NK-92 (cell line): Measurements from ENCODE around the gene MBD3L4.
"Not testable (repeated sequence)": the region's sequence is repeated elsewhere in the genome, so short reads cannot be mapped to it uniquely, and the experiment has no call there.

Experiments
- DNase-seq: peaks from one replicate; lab custom pipeline; 2025; ENCODE audit not compliant: unreplicated experiment; lab: John Stamatoyannopoulos, UW

MBD3L4 gene

GRCh38 chr19:7051421-7051820 is 11.4 kb upstream of the MBD3L4 start:
- DNase-seq: not testable (repeated sequence)

GRCh38 chr19:7049021-7049420 is 9.0 kb upstream of the MBD3L4 start, which contains the start of gene MBD3L2:
TSS of gene MBD3L2 (plus strand) at chr19:7049321. CDS start at chr19:7049374, 53 bp downstream.
- not testable (repeated sequence) for DNase-seq

GRCh38 chr19:7041563-7041962 is 1.6 kb upstream of the MBD3L4 start:
- DNase-seq: not testable (repeated sequence)

GRCh38 chr19:7030278-7030677 is 9.7 kb downstream of the MBD3L4 start, which contains the start of gene MBD3L5:
TSS of gene MBD3L5 (plus strand) at chr19:7030578. CDS start at chr19:7030612, 34 bp downstream.
- DNase-seq: not testable (repeated sequence)

GRCh38 chr19:7028790-7029189 is 11.2 kb downstream of the MBD3L4 start:
- not testable (repeated sequence) for DNase-seq

- not testable (repeated sequence) for DNase-seq
Observed at GRCh38 chr19:7021331-7021730, 18.6 kb downstream of the MBD3L4 start, which contains the start of gene MBD3L2B. TSS of gene MBD3L2B (minus strand) at chr19:7021431. CDS start at chr19:7021397, 34 bp downstream.

GRCh38 chr19:7018828-7019227 is 21.2 kb downstream of the MBD3L4 start:
- DNase-seq: no peak

- DNase-seq: no peak
Observed at GRCh38 chr19:7013678-7014077, 26.3 kb downstream of the MBD3L4 start.

GRCh38 chr19:7010722-7011593 is 29.0 kb downstream of the MBD3L4 start:
- DNase-seq: no peak

GRCh38 chr19:7007859-7008258 is 32.1 kb downstream of the MBD3L4 start:
- DNase-seq: no peak

- no peak for DNase-seq
Observed at GRCh38 chr19:7006135-7006704, 33.8 kb downstream of the MBD3L4 start.

GRCh38 chr19:7004313-7004931 is 35.6 kb downstream of the MBD3L4 start:
- DNase-seq: no peak

GRCh38 chr19:7000816-7001215 is 39.2 kb downstream of the MBD3L4 start:
- DNase-seq: no peak

- DNase-seq: no peak
Observed at GRCh38 chr19:7000333-7000732, 39.6 kb downstream of the MBD3L4 start.

- DNase-seq: no peak
Observed at GRCh38 chr19:6999933-7000332, 40.0 kb downstream of the MBD3L4 start.

- DNase-seq: no peak
Observed at GRCh38 chr19:6997679-6998445, 42.1 kb downstream of the MBD3L4 start.

- no peak for DNase-seq
Observed at GRCh38 chr19:6996810-6997209, 43.2 kb downstream of the MBD3L4 start.

GRCh38 chr19:6995054-6995453 is 44.9 kb downstream of the MBD3L4 start:
- no peak for DNase-seq

GRCh38 chr19:6988257-6988656 is 51.7 kb downstream of the MBD3L4 start:
- no peak for DNase-seq

- no peak for DNase-seq
Observed at GRCh38 chr19:6987850-6988249, 52.1 kb downstream of the MBD3L4 start.
